ENCODE data around the gene RNF31. TPM values are rescaled to one million over a fixed set of nuclear protein-coding genes. Genes with fewer than 3 reads are reported as not detected.
"Not testable (repeated sequence)": the region's sequence is repeated elsewhere in the genome, so short reads cannot be mapped to it uniquely, and the experiment has no call there.

RNF31 gene
- total and polyA plus RNA-seq, 7 donors, result 13.6 to 57.8 (median 31.9) TPM

DNA sequence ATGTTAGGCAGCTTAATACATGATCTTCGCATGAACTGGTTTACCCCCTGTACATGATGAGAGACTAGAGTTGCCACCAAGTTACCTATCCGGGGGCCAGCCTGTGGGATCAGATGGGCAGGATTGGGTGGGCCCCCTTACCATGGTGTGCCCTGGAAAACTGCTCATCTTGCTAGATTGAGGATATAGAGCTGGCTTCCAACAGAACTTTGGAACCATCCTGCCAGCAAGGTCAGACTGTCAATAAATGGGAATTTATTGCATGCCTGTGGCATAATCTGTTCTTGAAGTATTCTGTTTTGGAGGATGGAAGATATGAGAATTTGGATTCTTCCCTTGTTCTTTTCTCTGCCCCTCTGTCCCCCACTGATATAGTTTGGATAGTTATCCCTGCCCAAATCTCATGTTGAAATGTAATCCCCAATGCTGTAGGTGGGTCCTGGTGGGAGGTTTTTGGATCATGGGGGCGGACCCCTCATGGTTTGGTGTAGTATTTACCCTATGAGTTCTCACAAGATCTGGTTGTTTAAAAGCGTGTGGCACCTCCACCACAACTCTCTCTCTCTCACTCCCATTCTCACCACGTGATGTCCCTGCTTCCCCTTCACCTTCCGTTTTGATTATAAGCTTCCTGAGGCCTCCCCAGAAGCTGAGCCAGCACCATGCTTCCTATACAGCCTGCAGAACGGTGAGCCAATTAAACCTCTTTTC, 51.7 kb downstream of the RNF31 start:
- peaks cover 0 to 29% (median 25%) of the 10 kb centered on the region in 4 donors for H3K4me1 ChIP-seq
- WGBS, 2 donors, result 72 to 80% methylated on average over 7 of the region's 7 CpGs
- DNase-seq, result peak; percentile 20

DNA sequence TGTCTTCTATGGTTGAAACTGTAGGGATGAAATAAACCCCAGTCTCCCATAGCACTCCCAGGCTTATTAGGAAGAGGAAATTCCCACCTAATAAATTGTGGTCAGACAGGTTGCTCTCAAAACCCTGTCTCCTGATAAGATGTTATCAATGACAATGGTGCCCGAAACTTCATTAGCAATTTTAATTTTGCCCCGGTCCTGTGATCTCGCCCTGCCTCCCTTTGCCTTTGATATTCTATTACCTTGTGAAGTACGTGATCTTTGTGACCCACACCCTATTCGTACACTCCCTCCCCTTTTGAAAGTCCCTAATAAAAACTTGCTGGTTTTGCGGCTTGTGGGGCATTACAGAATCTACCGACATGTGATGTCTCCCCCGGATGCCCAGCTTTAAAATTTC, 55.2 kb downstream of the RNF31 start:
- 95 to 96% methylated on average over 8 of the region's 8 CpGs for WGBS, 2 donors

More for the DNA sequence above, 51.7 kb downstream of the RNF31 start:
- TF ChIP-seq EP300 (IDR thresholded peaks at IDR 0.05) (no peak), POLR2AphosphoS5 (IDR thresholded peaks at IDR 0.05) (no peak), POLR2A (IDR thresholded peaks at IDR 0.05) (no peak)
- TF ChIP-seq, protein P1, sequence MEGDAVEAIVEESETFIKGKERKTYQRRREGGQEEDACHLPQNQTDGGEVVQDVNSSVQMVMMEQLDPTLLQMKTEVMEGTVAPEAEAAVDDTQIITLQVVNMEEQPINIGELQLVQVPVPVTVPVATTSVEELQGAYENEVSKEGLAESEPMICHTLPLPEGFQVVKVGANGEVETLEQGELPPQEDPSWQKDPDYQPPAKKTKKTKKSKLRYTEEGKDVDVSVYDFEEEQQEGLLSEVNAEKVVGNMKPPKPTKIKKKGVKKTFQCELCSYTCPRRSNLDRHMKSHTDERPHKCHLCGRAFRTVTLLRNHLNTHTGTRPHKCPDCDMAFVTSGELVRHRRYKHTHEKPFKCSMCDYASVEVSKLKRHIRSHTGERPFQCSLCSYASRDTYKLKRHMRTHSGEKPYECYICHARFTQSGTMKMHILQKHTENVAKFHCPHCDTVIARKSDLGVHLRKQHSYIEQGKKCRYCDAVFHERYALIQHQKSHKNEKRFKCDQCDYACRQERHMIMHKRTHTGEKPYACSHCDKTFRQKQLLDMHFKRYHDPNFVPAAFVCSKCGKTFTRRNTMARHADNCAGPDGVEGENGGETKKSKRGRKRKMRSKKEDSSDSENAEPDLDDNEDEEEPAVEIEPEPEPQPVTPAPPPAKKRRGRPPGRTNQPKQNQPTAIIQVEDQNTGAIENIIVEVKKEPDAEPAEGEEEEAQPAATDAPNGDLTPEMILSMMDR (IDR thresholded peaks at IDR 0.05), result no peak
- Histone ChIP-seq H3K4me3 (no peak overlapping the region), H3K27me3 (no peaks in the 10 kb centered on the region), H3K9me3 (no peaks in the 10 kb centered on the region), H3K36me3 (peaks cover 0 to 30% (median 3%) of the 10 kb centered on the region in 4 donors), H3K27ac (no peak overlapping the region)
- intact Hi-C loops (cut with DNase I), result no loop called here

DNA sequence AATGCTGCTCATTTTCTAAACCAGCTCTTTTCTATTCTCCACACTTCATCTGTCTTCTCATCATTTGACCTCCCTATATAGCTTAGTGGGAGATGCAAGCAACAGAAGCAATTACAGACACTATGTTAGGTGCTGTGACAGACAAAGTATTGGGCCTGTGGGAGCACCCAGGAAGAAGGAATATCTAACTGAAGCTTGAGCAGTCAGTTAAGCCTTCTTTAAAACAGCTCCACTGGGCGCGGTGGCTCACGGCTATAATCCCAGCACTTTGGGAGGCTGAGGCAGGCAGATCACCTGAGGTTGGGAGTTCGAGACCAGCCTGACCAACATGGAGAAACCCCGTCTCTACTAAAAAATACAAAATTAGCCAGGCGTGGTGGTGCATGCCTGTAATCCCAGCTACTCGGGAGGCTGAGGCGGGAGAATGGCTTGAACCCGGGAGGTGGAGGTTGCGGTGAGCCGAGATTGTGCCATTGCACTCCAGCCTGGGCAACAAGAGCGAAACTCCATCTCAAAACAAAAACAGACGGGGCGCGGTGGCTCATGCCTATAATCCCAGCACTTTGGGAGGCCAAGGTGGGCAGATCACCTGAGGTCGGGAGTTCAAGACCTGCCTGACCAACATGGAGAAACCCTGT, 56.1 kb downstream of the RNF31 start:
- DNase-seq, result peak; percentile 40
- H3K4me3 ChIP-seq; H3K27ac ChIP-seq; H3K27me3 ChIP-seq; H3K9me3 ChIP-seq; intact Hi-C loops (cut with DNase I); H3K4me1 ChIP-seq: not testable (repeated sequence)
- peaks cover 0 to 68% (median 11%) of the 10 kb centered on the region in 4 donors for H3K36me3 ChIP-seq
- 96 to 98% methylated on average over 16 of the region's 16 CpGs for WGBS, 2 donors

More for the DNA sequence above, 55.2 kb downstream of the RNF31 start:
- H3K27me3 ChIP-seq; H3K9me3 ChIP-seq; H3K4me1 ChIP-seq; H3K4me3 ChIP-seq; H3K27ac ChIP-seq; intact Hi-C loops (cut with DNase I): not testable (repeated sequence)
- DNase-seq, result peak; percentile 3
- H3K36me3 ChIP-seq, result peaks cover 0 to 60% (median 8%) of the 10 kb centered on the region in 4 donors

DNA sequence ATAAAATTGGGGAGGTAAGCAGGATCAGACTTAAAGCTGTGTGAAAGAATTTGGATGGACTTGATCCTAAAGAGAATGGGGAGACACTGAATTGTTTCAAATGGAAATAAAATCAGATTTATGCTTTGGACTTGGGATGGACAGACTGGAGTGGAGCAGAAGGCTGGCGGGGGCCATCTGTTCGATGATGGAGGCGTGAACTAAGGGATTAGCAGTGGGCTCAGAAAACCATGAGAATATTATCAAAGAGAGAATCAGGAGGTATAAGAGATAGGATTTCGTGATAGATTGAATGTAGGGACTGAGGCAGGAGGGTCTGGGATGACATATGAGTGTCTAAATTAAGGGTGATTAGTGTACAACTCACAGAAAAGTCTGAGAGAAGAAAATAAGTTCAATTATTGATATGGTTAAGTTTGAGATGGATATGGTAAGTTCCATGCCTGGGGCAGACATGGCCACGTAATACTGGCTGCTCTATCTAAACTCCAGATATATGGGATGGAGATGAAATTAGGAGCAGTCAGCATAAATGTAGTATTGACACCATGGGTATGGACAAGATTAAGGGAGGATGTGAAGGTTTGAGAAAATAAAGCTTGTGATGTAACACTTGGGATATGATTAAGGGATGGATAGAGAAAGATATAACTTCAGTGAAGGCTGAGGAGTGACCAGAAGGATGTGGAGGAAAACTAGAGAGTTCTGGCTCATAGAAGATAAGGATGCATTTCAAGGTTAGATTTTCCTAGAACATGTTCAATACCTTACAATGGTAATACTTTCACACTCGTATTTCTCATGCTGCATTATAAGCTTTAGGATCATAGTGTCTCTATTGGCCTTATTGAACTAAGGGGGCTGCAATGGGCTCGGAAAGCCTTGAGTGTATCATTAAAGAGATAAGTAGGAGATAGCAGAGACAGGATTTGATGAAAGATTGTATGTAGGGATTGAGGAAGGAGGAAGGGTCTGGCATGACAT, 57.2 kb downstream of the RNF31 start:
- Histone ChIP-seq H3K4me3 (no peak overlapping the region), H3K36me3 (peaks cover 0 to 79% (median 14%) of the 10 kb centered on the region in 4 donors), H3K27ac (no peak overlapping the region), H3K4me1 (no peaks in the 10 kb centered on the region), H3K9me3 (no peaks in the 10 kb centered on the region), H3K27me3 (no peaks in the 10 kb centered on the region)
- peak; percentile 9 for DNase-seq
- WGBS, 2 donors, result 95 to 96% methylated on average over 7 of the region's 7 CpGs
- no peak for TF ChIP-seq EP300 (IDR thresholded peaks at IDR 0.05)
- TF ChIP-seq, protein P1 (IDR thresholded peaks at IDR 0.05), result no peak
- TF ChIP-seq POLR2AphosphoS5 (IDR thresholded peaks at IDR 0.05), result no peak
- no peak for TF ChIP-seq POLR2A (IDR thresholded peaks at IDR 0.05)
- intact Hi-C loops (cut with DNase I), result no loop called here

DNA sequence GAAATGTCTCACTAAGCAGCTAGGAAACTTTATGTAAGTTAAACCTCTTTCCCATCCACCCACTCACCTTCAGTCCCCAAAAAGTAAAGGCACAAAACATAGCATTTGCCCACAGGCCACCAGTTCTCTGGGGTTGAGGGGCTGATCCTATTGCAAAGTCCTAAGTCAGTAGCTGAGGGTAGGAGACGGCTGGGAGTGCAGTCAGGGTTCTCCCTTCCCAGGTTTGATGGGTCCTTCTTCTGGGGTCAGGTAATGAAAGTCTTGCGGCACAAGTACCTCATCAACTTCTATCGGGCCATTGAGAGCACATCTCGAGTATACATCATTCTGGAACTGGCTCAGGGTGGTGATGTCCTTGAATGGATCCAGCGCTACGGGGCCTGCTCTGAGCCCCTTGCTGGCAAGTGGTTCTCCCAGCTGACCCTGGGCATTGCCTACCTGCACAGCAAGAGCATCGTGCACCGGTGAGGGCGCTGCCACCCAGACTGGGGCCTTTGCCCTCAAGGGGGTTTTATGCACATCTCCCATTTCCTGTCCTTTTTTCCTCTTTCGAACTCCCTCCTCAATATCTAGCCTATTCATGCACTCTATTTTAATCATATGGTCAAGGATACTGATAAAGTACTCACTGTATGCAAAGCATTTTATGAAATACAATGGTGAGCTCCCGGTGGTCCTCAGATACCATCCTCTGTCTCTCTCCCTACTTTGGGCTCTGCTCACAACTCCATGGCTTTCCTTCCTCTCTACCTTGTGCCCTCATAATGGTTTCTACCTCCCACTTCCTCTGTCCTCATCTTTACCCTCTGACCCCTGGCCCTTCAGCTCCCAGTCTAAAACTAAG, 59.2 kb downstream of the RNF31 start:
- 97 to 98% methylated on average over 11 of the region's 11 CpGs for WGBS, 2 donors
- peak; percentile 26 for DNase-seq
- Histone ChIP-seq H3K27ac (no peak overlapping the region), H3K27me3 (no peaks in the 10 kb centered on the region), H3K4me3 (no peak overlapping the region), H3K36me3 (peaks cover 5 to 88% (median 20%) of the 10 kb centered on the region in 4 donors), H3K4me1 (peaks cover 0 to 8% (median 2%) of the 10 kb centered on the region in 4 donors), H3K9me3 (no peaks in the 10 kb centered on the region)
- no peak for TF ChIP-seq EP300 (IDR thresholded peaks at IDR 0.05)
- TF ChIP-seq POLR2AphosphoS5 (IDR thresholded peaks at IDR 0.05), result no peak
- no peak for TF ChIP-seq POLR2A (IDR thresholded peaks at IDR 0.05)
- TF ChIP-seq, protein P1 (IDR thresholded peaks at IDR 0.05), result no peak
- intact Hi-C loops (cut with DNase I), result no loop called here

Measured in sigmoid colon (tissue), 7 donors.